GM18907 (cell line): Measurements from ENCODE around the gene EHD4.

Experiments used
- ATAC-seq: cut with Tn5 transposase; IDR thresholded peaks from one replicate; pipeline ENCODE4 v1.9.1; 2021; ENCODE audit warnings: mild to moderate bottlenecking, moderate library complexity; ENCODE audit not compliant: unreplicated experiment

Gene EHD4

DNA sequence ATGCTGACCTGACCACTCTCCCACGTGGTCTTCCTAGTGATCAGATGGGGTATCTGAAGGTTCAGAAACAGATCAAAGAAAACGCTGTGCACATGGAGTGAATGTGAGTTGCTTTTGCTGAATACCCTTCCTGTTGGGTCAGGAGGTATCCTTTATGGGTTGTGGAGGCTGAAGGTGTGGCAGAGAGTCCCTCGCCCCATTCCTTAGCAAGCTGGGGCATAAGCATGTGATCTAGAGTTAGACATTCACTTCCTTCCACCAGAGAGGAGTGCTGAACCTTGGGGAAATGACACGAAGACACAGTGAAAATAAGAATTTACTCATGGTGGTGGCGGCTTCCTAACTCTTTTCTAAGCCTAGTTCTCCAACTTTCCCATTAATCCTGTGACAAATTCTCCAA lies 50.7 kb downstream of the EHD4 start:
- ATAC-seq, result no peak

DNA sequence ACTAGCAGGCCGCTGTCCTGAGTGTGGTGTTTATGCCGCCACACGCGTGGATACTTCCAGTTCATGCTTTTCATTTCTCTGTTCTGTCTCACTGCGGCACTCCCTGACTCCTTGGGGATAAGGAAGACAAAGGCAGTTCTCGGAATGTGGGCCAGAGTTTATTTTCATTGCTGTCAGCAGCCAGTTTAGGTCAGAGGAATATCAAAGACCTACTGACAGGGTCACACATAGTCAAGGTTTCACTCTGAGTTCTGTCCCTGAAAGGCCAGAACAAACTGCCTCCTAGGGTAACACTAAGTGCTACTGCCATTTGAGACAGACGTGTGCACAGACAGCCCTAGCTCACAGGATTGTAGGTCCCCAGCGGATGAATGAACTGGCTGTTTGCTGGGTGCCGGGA lies 51.2 kb downstream of the EHD4 start:
- no peak for ATAC-seq

DNA sequence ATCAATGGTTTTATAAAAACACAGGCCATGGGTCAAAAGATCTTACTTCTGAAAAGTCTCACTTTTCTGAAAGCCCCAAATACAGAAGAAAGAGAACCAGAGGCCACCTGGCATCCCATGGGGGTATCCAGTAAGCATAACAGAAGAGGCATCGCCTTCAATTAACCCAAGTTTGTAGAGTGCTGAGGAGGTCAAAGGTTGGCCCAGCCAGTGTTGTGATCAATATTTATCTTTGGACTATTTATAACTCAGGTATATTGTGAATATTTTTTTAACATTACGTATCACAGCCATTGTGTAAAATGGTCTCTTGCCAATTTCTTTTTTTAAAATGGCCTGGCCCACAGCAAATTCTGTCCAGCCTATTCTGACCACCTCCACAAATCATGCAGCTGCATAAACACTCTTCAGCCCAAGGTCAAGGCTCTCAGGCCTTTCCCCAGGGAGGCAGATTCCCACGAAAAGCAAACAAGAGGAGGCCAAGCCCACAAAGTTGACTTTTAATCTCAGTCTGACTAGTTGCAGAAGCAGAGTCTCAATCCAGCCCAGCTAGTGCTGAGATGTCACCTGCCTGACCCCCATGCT lies 52.3 kb downstream of the EHD4 start:
- no peak for ATAC-seq

DNA sequence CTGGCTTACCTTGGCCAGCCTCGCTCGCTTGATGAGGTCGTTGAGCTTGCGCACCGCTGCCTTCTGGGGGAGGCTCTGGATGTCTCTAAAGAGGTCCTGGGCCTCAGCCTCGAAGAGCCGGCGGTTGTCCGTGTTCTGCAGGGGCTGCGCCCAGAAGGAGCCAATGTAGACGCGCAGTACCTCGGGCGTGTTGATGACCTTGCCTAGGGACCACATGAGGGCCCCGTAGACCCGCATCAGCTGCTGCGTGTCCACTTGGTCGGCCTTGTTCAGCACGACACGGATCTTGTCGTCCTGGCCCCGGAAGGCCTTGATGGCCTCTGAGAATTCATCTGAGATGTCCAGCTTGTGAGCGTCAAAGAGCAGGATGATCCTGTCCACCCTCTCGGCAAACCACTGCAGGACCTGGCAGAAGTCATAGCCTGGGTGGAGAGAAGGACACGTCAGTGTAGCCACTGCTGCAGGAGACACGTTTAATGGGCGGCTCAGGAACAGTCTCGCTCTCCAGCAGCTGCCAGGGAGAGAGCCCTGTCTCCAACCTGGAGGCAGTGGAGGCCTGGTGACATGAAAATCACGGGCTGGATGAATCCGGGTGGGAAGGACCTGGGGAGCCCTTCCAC lies 53.0 kb downstream of the EHD4 start:
- ATAC-seq, result no peak

DNA sequence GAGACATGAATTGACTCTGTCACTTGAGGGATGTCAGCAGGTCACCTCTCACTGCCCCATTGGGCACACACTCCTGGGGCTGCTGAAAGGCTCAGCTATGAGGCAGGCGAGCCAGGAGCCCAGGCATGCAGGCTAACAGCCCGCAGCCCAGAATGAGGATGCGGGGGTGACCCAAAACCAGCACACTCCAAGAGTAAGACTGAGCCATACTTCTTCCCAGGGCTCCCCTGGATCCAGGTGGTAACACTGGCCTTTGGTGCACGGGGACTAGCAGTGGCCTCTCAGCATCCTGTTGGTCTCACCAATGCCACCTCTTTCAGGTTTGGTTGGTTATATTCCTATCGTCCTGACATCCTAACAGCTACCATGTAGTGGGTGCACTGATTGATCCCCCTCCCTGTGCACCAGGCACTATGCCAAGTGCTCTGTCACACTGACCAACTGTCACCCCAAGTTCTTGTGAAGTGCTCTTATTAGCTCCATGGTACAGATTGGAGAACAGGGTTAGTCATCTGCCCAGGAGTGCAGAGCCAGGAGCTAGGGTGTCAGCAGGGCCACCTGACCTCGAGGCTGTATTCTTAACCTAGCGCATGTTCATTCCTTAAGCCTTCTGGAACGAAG lies 53.7 kb downstream of the EHD4 start:
- ATAC-seq, result no peak

DNA sequence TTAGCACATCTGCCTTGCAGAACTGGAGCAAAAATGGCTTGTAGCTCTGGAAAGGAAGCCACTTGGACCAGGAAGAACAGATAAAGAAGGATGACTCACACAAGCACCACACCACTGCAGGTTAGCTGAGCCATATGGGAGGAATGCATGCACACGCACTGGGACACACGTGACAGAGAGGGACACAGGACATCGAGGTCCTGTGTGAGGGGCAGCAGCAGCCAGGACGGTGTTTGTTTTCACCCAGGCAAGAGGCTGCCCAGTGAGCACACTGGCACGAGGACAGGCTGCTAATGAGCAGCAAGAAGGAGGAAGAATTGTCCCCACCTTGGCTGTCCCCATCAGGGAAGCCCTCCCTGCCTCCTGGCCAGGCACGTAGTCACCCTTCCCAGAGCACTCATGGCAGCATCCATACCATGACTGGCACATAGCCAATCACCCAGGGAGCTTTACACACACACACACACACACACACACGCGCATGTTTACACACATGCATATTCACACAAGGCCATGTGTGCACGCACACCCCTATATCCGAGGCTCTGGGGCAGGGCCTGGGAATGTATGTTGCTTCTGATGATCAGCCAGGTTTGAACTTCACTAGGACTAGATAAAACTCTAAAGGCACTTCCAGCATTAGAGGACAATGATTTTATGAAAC lies 54.5 kb downstream of the EHD4 start:
- no peak for ATAC-seq

DNA sequence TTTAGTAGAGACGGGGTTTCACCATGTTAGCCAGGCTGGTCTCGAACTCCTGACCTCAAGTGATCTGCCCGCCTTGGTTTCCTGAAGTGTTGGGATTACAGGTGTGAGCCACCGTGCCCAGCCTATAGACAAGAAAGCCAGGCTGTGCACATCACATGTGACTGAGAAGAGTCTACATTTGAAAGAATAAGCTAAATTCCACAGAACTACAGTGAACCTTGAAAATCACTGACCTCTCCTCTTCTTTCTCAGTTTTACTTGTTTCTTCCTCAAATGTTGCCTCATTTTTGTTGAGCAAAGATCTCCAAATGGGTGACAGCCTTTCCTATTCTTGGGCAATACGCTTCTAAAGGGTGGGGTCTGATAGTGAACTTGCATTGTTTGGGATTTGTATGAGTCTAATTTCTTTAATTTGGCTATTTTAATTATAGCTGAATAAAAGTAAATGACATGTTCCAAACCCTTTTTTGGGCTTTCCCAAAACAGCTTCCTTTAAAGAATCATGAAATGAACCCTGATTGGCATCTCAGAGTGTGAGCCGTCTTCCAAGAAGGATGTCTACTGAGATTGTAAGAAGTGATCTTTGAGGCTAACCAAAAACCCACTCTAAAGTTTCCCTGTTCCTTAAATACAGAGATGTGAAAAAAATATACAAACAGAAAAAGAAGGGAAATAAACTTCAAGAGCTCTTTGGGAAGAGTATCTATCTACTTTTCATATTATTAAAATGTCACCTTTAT lies 56.9 kb downstream of the EHD4 start:
- no peak for ATAC-seq

DNA sequence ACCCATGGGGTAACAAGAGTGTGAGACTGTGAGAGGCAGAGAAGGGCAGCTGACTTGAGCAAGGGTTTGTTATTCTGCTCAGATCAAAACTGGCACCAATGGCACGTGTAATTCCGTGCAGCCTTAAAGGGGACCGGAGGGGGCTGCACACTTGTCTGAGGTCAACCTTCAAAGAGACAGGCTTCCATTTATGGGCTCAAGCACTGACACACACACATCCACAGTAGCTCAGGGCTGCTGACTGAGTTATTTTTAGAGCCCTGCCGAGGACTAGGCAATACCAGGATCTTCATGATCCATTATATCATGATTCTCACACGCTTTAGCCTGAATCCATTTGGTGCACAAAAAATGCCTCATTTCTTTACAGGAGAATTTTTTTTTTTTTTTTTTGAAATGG lies 57.9 kb downstream of the EHD4 start:
- ATAC-seq, result no peak

DNA sequence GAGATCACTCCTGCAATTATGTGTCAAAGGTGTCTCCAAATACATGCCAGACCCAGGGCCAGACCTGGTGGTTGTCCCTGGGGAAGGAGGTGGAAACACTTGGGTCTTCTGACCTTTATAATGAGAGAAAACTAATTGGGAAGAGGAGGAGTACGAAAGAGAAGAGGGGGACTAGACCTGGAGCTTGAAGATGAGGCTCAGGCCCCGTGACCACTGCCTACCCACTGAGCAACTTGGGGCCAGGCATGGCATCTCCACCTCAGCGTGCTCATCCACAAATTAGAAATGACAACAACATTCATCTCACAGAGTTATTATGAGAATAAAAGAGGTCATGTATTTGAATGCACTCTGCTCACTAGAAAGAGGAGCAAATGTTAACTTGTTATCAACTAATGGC lies 59.1 kb downstream of the EHD4 start:
- ATAC-seq, result no peak

DNA sequence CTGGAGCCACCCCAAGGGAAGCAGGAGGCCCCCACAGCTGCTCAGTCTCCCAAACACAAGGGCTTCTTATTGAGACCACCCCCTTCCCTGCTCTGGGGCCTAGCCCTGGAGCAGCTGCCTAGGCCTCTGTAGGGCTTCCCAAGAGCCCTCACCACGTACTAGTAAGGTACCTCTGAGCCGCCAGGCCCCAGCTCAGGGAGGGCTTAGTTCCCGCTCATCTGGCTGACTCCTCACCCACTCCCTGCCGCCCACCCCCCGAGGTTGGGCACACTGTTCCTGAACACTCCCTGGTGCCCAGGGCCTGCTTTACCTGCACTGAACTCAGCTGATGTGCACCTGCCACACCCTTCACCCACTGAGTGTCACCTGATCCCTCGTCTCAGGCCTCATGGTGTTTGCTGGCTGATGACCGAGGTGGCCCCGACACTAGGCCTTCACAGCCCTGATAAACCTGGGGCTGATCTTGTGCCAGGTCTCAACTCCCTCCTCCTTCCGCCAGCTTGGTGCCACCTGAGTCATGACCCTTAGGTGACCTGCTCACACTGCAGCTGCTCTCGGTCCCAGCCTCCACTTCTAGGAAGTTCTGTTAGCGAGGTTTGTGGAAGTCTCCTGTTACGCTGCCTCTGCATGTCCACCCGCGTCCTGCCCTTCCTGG lies 60.5 kb downstream of the EHD4 start:
- ATAC-seq, result no peak

DNA sequence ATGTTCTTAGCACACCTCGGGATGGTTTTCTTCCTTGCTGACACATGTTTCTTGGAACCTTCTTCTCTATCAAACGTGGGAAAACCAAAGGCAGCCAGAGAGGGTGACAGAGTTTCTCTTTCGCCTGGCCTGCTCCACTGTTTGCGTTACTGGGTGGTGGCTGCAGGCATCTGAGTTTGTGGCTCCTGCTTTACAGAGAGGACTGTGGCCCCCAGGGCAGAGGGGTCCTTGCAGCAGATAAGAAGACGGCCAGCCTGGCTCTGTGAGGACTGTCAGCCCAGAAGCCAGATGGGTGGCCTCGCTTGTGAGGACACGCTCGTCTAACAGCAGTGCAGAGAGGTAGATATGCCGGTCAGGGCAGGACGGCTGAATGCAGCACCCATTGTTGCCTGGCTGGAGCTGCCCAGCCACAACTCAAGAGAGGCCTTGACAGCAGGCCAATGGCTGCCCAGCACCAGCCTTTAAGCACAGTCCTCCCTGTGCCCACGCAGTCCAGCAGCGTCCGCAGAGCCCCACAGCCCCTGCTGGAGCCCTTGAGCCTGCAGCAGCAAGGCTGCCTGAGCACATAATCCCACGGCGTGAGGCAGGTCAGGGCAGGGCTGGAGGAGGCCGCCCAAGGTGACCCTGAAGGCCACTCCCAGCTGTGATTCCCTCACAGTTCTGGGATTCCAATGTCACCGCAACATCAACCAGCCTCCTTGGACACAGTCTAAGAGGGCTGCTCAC lies 63.5 kb downstream of the EHD4 start:
- ATAC-seq, result no peak

DNA sequence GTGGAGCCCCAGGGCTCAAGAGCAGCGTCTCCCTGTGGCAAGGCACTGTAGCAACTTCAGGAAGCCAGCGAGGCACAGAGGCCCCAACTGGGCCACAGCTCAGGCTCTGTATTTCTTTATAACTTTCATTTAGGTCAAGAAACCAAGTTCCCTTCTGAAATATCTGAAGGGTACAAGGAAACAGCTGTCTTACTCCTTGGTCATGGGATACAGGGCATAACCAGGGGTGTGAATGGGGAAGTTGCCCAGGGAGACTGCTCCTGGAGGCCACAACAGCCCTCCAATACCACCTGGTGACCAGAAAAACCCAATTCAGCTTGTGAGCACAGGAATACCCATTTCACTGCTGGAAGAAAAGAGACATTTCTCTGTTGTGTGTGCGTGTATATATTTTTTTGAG lies 65.2 kb downstream of the EHD4 start:
- no peak for ATAC-seq

DNA sequence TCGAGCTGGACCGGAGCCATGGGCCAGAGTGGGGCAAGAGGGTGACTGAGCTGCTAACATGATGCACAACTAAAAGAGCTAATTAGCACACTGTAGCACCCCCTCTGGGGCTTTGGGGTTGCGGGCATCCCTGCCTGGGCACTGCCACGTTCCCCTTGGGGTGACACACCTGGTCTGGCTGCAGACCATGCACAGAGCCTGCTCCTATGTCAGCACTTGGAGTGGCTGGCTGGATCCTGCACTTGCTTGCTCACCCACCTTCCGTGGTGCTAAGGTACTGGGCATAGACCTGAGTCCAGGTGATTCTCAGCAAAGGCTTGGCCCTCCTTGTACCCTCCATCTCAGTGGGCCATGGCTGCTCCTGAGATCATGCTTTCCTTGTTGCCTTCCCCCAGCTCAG lies 65.7 kb downstream of the EHD4 start:
- no peak for ATAC-seq

DNA sequence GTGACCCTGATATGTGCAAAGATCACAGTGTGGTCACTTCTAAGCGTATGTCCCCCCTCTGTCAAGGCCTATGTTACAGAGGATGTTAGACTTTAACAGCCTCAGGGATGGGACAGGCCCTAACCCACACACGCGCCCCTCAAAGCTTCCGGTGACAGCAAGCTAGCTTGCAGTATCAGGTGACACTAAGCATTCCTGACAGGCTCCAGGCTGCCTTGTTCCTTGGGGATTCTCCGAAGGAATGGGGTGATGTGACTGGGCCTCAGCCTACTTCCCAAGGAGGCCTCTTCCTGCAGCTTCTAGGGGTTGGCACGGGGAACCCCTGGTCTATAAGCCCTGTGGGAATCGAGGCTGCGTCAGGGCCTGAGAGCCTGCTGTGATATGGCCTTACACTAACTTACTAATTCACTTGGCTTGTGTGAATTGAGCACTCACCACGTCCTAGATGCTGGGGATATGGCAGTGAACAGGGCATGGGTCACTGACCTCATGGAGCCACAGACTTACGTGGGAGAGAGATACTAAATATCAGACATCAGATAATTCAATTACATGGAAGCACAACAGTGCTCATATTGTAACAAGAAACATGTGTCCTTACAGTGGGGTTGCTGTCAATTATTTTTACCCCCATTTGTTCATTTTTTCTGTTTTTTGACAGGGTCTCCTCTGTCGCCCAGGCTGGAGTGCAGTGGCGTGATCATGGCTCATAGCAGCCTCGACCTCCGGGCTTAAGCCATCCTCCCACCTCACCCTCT lies 67.1 kb downstream of the EHD4 start:
- no peak for ATAC-seq

DNA sequence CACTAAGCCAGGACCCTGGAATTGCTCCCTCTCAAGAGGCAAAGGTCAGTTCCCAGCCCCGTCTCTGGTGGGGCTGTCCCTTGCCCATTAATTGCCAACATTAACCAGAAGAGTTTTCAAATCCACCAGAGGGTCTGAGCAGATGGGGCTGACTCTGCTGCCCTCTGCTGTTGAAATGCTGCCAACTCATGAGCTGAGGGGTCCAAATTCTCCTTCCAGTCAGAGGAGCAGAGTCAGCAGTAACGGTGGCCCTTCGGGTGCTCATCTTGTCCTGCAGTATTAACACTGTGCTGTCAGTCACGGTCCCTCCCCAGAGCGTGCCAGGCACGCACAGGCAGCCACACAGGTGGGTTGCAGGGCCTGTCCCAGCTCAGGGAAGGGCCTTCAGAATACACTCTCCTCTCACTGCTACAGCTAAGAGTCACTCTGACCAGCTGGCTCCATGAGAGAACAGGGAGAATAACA lies 67.8 kb downstream of the EHD4 start:
- ATAC-seq, result peak; percentile 64

DNA sequence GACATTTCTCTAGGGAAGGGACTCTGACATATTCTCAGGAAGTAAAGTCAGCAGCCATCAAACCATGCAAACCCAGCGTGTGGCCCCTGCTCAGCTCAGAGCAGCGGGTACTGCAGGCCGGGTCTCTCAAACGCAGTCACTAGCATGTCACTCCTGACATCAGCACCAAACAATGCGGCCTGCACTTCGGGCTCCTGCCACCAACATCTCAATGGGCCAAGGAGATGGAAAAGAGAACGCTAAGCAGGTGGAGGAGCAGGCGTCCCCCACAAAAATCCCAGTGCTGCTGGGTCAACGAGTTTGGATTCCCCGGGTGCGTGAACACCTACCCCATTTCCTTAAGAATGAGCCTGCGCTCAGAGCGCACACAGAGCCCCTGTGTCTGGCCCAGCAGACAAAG lies 68.6 kb downstream of the EHD4 start:
- no peak for ATAC-seq

DNA sequence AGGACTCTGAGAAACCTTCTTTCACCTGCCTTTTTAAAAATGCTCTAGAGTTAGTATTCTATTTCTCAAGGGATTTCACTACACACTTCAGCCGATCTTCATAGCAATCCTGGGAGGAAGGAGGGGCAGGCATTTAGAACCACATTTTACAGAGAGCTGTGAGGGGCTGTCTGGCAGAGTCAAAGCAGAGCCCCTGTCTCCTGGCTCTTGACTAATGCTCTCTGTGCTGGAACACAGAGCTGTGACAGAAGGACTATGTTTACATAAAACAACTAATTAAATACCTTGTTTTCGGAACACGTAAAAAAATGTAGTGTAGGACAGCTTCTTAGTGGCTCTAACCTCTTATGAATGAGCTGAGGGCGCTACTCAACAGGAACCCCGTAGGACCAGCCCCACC lies 70.9 kb downstream of the EHD4 start:
- ATAC-seq, result no peak

DNA sequence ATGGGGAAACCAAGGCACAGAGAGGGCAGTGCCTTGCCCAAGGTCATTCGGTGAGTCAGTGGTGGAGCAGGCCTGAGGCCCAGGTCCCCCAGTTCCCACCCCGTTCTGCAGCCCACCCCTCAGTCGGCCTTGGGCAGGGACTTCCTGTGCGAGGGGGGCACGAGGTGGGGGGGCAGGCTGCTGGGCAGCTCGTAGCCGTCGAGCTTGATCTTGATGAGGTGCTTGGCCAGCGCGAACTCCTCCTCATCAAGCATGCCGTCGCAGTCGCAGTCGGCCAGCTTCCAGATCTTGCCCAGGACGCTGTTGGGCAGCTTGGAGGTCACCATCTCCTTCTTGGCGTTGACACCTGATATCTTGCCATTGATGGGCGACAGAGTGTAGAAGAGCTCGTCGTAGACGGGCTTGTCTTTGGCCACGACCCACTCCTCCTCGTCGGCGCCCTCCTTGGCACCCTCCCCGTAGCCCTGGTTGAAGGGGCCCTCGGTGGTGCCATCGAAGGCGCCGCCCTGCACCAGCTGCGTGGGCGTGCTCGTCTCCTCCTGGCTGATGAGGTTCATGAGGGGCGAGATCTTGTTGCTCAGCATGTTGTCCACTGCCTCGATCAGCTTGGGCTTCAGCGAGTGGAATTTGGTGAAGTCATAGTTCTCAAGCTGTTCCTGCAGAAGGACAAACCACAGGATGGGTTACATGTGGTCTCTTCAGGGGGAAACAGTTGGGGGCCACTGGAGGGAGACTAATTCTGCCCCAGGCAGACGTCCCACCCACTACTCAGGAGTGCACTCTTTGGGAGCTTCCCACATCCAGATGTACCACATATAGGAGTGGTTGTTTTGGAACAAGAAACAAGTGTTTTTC lies 71.6 kb downstream of the EHD4 start:
- no peak for ATAC-seq
